Tibial nerve (tissue), 4 donors: ENCODE results near the gene ZNF628.

Experiments
- EP300 ChIP-seq, 2 donors: sonication (generic); formaldehyde crosslinking; IDR thresholded peaks; one replicate each; pipeline ENCODE4 v1.6.1; 2017; ENCODE audit warnings: antibody characterized with exemption in 2 of 2, mild to moderate bottlenecking in 1 of 2
- POLR2A ChIP-seq, 2 donors: fragments of 450-650 bp; IDR thresholded peaks; one replicate each; pipeline ENCODE4 v1.6.1; 2017; ENCODE audit warnings: antibody characterized with exemption in 2 of 2, mild to moderate bottlenecking in 2 of 2, moderate library complexity in 2 of 2
- TF ChIP-seq, protein P1 (sequence below), 5 experiments: fragments of 200-600 bp in 3 of 5; fragments of 450-650 bp in 2 of 5; sonication (generic) in 3 of 5; IDR thresholded peaks; one replicate each; pipeline ENCODE4 v1.5.1; 2016 to 2019; ENCODE audit warnings: antibody characterized with exemption in 5 of 5, mild to moderate bottlenecking in 3 of 5, moderate library complexity in 2 of 5

DNA sequence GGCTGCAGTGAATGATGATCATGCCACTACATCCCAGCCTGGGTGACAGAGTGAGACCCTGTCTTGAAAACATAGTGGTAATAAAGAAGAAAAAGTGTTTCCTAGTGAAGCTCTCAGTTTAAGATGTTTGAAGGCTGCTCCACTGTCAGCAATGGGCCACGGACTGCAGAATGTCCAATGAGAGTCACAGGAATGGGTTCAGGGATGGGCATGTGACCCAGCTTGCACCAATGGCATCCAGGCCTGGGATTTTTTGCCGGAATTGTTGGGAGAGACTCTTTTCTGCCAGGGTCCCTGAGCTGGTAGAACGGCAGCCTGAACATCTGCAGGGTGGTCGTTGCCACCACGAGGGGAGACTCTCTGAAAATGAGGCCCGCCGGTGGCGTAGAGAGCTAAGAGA lies 39.6 kb upstream of the ZNF628 start:
- TF ChIP-seq, protein P1, sequence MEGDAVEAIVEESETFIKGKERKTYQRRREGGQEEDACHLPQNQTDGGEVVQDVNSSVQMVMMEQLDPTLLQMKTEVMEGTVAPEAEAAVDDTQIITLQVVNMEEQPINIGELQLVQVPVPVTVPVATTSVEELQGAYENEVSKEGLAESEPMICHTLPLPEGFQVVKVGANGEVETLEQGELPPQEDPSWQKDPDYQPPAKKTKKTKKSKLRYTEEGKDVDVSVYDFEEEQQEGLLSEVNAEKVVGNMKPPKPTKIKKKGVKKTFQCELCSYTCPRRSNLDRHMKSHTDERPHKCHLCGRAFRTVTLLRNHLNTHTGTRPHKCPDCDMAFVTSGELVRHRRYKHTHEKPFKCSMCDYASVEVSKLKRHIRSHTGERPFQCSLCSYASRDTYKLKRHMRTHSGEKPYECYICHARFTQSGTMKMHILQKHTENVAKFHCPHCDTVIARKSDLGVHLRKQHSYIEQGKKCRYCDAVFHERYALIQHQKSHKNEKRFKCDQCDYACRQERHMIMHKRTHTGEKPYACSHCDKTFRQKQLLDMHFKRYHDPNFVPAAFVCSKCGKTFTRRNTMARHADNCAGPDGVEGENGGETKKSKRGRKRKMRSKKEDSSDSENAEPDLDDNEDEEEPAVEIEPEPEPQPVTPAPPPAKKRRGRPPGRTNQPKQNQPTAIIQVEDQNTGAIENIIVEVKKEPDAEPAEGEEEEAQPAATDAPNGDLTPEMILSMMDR (IDR thresholded peaks at IDR 0.05) = no peak
- TF ChIP-seq EP300 (IDR thresholded peaks at IDR 0.05) = no peak
- TF ChIP-seq POLR2A (IDR thresholded peaks at IDR 0.05) = no peak
